IPS-11a (cell line): ENCODE data around the gene DLG5.
"Not testable (repeated sequence)": the region's sequence is repeated elsewhere in the genome, so short reads cannot be mapped to it uniquely, and the experiment has no call there.

Experiments used
- H3K4me3 ChIP-seq: one replicate; pipeline ENCODE4 v1.5.1; 2013; ENCODE audit warnings: low read depth, low read length, control low read depth

Gene DLG5

GRCh38 chr10:77771851-77772250, 154.7 kb downstream of the DLG5 start:
- H3K4me3 ChIP-seq = no peak overlapping the region

DNA sequence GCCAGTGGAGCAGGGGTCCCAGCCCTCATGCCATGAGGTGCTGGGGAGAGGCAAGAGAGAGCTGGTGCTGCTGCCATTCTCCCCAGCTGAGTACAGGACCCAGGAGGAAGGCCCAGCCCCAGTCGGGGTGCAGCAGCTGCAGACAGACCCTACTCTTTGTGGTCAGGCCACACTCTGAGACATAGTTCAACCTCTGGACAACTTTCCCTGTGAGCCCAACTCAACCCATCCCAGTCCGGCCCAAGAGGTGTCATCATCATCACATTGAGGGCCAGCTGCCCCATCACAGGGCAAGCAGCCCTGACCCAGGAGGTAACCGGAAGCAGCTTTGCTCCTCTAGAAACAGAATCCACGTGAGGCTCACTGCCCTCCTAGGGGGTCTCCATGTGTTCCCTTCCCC, 155.1 kb downstream of the DLG5 start:
- no peak overlapping the region for H3K4me3 ChIP-seq

- H3K4me3 ChIP-seq = no peak overlapping the region
Observed at GRCh38 chr10:77770868-77771175, 155.7 kb downstream of the DLG5 start.

DNA sequence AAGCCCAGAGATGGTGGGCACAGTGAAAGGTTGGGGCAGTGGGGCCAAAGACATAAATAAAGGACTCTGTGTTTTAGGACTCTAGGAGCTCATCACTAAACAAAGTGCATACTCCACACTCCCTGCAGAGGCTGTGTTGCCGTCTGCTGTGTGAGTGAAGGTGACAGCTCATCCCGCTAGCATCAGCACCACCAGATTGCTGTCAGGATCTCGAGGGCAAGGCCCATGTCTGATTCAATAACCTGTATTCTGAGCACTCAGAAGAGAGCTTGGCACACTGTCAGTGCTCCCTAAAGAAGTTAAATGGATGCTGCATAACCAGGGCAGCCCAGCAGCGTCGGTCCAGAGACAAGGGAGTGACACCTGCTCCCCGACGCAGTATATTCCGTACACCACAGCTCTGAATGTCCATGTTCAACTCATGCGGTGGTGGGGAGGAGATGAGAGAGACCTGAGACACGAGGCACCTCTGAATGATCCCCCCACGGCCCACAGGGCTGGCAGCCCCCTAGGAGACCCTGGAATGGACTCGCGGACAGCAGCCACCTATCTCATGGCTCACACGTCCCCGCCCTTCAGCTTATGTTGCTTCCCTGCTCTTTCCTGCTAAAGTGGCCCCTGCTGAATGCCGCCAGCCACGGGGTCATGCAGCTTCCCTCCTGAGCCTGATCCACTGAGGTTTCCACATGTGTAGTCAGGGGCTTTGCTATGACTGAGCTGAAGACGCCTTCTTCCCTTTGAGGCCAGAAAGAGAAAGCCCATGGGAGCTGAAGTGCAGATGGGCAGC, 156.3 kb downstream of the DLG5 start:
- no peak overlapping the region for H3K4me3 ChIP-seq

GRCh38 chr10:77768039-77768438, 158.5 kb downstream of the DLG5 start:
- H3K4me3 ChIP-seq = no peak overlapping the region

GRCh38 chr10:77763453-77764430, 162.8 kb downstream of the DLG5 start:
- H3K4me3 ChIP-seq = no peak overlapping the region

DNA sequence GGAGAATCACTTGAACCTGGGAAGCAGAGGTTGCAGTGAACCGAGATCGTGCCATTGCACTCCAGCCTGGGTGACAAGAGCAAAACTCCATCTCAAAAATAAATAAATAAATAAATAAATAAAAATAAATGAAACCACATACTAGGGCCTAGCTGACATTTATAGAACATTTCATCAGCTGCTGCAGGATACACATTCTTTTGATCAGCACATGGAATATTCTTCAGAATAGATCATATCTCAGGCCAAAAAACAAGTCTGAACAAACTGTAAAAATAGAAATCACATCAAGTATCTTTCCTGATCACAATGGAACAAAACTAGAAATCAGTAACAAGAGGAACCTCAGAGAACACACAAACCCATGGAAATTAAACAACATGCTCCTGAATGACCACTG, 168.1 kb downstream of the DLG5 start:
- H3K4me3 ChIP-seq = not testable (repeated sequence)

GRCh38 chr10:77756319-77757232, 170.0 kb downstream of the DLG5 start:
- no peak overlapping the region for H3K4me3 ChIP-seq

DNA sequence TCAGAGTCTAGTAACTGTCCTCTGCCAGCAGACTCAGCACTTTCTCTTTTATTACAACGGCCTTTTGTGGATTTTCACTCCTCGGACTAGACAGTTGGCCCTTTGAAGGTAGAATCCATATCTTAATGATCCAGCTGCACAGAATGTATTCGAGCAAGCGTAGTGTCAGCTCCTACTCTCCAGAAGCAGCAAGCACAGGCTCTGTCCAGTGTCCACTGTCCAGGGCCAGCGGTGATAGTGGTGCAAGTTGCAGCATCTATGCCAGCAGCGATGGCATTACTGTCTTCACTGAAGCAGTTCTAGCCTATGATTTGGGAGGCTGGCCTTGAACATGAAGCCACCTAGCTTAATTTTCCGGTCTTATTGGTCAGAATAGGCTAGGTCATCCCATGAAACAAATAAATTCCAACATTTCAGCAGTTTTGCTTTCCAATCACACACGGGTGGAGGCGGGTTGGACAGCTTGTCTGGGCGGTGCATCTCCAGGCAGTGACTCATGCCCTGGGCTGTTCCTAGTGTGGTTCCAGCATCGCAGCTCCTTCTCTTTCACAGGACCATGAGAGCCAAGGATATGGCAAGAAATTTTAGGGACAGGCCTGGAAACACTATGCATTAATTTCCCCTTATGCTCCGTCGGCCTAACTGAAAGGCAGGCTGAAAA, 180.4 kb downstream of the DLG5 start:
- H3K4me3 ChIP-seq = no peak overlapping the region

DNA sequence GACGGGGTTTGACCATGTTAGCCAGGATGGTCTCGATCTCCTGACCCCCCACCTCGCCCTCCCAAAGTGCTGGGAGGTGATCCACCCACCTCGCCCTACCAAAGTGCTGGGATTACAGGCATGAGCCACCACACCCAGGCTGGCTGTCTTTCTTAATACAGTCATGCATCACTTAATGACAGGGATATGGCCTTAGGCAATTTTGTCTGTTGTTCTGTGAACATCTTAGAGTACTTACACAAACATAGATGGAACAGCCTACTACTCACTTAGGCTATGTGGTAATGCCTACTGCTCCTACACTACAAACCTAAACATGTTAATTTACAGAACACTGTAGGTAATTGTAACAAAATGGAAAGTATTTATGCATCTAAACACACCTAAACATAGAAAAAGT, 182.3 kb downstream of the DLG5 start:
- no peak overlapping the region for H3K4me3 ChIP-seq

- no peak overlapping the region for H3K4me3 ChIP-seq
Observed at GRCh38 chr10:77742172-77742571, 184.4 kb downstream of the DLG5 start.

- H3K4me3 ChIP-seq = no peak overlapping the region
Observed at GRCh38 chr10:77741746-77742145, 184.8 kb downstream of the DLG5 start.
